HG02763 (cell line): ENCODE measurements around the gene CHMP4A.
A peak's percentile ranks its signal among the peaks of the same experiment; 100 is the strongest.

Source experiments
- ATAC-seq: cut with Tn5 transposase; IDR thresholded peaks from one replicate; pipeline ENCODE4 v1.9.1; 2021; ENCODE audit warnings: mild to moderate bottlenecking, moderate library complexity; ENCODE audit not compliant: unreplicated experiment

CHMP4A gene

DNA sequence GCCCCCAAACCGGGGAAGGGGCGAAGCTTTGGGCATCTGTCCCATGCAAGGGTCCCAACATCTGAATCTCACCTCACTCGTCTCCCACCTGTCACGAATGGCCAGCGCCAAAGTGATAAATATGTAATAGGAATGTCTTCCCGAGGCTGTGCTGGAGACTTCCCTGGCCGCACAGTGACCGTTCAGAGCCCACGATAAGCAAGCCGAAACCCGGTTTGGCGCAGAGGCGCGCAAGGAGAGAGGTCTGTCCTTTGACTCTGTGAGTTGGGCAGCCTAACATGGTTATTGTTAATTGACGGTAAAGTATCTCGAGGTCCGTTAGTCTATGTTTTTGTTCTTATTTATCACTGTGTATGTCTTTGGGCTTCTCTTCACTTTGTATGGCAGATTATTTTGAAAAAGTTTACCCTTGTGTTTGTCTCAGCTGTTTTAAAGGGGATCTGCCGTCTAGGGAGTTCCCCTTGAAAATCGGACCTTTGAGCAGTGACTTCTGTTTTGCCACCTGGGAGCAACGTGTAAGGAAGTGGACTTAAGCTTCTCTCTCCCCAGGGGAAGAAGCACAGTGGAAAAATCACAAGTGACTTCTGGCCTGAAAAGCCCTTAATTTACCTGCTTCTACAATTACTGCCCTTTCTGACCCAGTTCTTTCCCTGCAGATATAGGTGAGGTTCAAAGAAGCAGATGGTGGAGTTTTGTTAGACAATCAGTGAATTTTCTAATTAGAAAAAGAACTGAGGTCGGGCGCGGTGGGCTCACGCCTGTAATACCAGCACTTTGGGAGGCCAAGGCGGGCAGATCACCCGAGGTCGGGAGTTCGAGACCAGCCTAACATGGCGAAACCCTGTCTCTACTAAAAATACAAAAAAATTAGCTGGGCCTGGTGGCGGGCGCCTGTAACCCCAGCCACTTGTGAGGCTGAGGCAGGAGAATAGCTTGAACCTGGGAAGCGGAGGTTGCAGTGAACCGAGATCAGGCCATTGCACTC, 16.9 kb downstream of the CHMP4A start:
- no peak for ATAC-seq

DNA sequence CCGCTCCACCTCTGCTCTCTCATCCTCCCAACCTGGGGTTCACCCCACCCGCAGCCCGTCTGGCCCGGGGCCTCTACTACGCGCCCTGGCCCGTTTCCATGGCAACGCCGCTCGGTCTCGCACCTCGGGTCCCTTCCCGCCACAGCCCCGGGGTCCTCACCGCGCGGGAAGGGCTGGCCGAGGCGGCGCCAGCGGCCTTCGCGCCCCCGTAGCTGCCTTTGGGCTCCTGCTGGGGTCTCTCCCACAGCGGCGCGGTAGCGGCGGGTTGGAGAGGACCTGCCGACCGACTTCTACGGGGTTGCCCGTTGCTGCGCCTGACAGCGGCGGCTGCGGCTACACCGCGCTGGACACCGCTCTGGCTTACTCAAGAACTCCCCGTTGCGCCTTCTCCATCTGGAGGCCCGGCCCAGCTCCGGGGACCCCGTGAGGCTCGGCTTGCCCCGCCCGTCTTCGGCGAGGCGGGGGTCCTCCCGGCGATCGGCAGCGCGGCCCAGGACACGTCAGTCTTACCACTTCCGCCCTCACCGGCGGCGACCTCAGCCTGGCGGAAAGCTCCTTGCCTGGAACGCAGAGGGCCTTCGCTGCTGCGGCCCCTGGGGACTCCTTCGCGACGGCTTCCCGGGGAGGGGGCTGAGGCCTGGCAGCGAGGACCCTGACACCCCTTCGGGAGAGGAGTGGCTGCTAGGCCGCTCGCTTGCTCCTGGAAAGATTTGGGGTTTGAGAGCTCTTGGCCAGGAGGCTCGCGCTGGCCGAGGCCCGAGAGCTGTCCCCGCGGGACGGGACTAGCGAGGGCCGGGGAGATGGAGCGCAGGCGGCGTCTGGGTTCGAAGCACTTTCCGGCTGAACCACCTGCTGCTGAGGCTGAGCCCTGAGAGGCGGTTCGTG, 17.9 kb downstream of the CHMP4A start, which contains the start of gene TM9SF1:
TSS of gene TM9SF1 (minus strand) at position 256 of the 885 bp plus-strand sequence. CDS start 422 bp downstream, outside the sequence.
- ATAC-seq = peak; percentile 80

DNA sequence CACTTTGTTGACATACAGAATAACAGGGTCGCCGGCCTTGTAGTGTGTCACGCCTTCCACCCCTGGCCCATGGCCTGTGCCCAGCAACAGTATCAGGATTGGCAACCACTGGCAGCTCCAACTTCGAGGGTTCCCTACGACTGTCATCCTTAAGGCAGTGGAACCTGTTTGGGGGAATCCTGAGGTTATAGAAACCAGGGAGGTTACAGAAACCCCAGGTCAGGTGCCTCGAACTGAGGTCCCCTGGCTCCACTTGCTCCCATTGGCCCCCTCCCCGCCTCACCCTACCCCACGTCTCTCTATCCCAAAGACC, 18.5 kb downstream of the CHMP4A start:
- ATAC-seq = no peak

DNA sequence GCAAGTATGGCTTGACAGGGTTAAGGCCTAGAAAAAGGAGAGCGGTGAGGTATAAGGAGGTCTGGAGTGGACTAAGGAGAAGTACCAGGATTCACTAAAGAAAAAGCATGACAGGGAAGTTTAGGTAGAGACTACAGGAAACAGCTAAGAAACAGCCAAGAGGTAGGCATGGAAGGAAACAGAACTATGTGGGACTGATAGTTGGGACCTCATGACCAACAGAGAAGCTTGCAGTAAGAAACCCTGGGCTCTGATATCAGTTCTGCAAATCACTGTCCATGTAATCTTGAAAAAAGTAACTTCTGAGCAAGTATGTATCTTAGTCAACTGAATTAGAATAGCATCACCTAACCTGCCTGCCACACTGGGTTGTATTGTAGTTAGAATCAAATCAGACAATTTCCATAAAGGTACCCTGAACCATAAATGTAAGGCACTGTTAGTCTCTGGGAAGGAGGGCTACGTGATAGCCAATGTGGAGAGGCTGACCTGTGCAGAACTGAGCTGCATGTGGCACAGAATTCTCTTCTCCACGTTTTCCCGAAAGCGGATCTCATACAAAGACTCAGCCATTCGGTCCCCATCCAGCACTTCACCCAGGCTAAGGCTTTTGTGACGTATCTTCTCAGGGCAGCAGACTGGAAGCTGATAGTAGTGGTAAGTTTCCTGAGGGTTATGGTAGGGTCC, 19.0 kb downstream of the CHMP4A start:
- no peak for ATAC-seq

DNA sequence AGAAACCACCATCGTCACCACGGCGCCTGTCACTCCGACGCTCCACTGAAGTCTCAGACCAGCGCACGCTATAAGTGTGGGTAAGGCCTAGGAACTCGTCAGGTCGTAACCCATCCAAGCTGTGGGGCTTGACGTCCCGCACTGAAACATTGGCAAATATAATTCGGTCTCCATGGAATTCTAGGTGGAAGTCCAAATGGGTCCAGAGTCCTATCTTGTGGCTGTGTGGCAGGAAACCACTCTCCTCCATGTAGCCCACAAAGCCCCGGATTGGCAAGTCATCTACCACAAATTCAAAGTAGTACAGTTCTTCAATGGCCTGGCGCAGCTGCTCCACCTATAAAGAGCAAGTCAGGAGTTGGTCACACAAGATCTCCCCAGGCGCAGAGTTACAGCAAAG, 20.4 kb downstream of the CHMP4A start:
- no peak for ATAC-seq

DNA sequence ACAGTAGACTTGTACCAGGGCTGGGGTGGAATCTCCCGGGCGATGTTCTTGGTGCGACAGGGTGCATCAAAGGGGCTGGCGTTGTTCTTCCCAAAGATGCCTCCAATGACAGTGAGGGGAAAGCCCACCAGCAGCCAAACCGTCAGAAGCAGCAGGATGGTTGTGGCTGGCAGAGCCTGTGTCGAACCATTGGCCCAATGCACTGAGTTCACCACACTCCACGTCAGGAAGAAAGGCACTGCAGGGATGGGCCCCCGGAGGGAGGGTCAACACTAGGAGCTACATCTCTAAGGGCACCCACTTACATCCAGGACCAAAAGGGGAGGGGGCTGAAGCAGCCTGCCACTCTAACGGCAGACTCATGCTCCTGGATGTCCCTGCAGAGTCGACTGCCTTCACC, 22.9 kb downstream of the CHMP4A start:
- no peak for ATAC-seq

DNA sequence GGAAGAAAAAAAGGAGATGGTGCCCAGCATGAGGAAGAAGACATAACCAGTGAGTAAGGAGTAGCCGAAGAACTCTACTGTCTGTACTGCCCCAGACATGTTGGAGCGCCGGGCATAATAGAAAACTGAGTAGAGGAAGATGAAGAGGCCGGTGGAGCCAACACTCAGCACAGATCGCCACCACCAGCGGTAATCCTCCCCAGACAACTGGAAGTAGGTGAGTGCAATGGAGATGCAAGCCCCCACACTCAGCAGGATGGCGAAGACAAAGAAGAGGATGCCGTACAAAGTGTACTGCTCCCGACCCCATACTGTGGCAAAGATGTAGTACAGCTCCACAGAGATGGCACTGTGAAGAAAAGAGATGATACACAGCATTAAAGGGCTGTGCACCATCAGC, 23.8 kb downstream of the CHMP4A start:
- ATAC-seq = no peak

DNA sequence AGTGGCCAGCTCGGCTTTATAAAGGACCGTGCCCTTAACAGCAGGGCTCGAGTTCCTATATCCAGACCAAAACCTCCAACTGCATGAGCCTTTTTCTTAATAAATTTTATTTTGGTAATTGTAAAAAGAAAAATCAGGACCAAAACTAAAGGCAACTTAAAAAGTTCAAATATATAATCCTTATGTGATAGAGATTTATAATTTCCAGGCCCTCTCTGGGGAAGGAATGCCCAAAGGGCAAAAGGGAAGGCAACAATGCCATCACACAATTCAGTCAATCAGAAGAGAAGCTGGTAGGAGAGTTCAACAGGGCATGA, 24.3 kb downstream of the CHMP4A start:
- no peak for ATAC-seq

DNA sequence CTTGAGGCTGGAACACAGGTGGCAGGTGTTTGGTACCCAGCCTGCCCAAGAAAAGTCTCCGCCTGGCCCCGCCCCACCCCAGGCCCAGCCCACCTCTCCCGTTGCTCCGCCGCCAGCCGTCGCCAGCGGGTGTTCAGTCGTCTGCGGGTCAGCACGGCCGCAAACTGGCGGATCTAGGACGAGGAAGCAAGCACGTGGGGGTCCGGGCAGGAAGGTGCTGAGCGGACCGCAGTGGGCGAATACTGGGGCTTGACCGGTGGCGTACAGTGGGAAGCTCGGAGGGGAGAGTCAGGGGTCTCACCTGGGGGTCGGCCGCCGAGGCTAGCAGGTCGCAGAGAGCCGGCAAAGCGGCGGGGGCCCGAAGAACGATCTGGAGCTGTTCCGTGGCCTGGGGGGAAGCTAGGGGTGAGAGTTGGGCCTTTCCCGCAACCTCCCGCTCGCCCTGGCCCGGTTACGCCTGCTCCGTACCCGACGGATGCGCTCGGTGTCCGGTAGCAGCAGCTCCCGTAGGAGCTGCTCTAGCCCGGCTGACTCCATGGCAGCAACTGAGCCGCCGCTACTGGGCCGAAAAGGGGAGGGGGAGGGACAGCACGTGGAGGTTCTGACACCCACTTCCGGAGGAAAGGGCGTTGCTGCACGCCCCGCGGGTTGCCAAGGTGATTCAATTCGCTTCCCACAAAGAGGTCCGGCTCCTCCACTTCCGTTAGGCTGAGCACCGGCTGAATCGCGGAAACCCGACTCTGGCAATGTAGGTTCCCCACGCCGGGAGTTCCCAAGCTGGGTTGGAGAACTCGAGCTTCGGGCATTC, 24.8 kb downstream of the CHMP4A start, which contains the start of gene IPO4:
TSS of gene IPO4 (minus strand) at position 566 of the 808 bp plus-strand sequence. CDS start at position 537, 29 bp downstream.
- peak; percentile 85 for ATAC-seq

DNA sequence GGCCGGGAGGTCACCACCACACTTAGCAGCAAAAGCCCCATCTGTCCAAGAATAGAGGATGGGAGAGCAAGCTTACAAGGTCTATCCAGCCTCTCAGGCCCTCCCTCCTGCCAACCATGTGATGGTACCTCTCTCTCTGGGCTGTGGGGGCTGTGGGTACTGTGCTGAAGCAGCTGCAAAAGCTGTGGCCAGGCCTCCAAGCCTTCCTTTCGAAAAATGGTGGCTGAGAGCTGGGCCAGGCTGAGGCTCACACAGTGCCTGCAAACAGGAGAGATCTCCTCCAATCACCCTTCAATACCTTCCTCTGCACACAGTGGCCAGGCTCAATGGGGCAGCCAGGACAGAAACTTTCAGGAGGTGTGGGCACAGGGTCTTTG, 25.8 kb downstream of the CHMP4A start:
- no peak for ATAC-seq

DNA sequence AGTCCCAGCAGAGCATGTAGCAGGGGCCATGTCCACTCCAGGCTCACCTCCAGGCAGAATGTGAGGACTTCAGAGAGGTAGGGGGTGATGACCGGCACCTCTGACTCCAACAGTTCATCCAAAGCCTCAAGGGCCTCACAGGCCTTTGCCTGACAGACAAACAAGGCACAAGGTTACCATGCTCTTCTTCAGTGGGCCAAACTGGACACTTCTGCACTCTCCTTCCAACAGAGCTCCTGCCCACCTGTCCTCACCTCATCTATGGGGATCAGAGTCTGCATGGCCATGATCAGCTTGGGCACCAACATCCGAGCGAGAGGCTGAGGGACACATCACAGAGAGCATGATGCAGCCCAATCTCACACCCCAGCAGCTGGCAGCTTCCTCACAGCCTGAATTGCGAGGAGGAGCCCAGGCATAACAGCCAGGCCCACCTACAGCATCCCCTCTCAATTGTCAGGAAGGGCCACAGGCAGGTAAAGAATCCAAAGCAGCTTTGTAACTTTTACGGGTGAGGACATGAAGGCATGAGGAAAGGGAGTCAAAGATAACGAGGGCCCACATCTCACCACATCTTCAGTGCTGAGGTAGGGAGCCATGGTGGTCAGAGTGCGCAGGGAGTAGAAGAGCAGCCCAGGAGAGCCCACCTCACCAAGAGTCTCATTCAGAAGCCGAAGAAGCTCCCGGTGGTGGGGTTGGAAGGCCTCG, 26.3 kb downstream of the CHMP4A start:
- ATAC-seq = no peak

DNA sequence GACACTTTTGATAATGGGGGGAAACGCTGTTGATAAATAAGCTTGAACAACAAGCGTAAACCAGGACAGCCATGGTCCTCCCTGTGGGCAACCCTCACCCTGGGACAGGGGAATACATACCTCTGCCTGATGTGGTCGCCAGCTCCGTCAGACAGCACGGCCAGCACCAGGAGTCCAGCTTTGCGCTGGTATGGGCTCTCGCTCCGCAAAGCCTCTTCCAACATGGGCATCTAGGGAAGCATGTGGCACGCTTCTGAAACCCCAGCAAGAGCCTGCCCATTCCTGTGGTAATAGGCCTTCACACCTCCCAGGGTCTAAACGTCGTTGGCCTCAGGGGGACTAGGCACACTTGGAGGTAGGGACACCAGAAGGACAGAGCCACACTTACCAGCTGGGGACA, 27.5 kb downstream of the CHMP4A start:
- no peak for ATAC-seq

DNA sequence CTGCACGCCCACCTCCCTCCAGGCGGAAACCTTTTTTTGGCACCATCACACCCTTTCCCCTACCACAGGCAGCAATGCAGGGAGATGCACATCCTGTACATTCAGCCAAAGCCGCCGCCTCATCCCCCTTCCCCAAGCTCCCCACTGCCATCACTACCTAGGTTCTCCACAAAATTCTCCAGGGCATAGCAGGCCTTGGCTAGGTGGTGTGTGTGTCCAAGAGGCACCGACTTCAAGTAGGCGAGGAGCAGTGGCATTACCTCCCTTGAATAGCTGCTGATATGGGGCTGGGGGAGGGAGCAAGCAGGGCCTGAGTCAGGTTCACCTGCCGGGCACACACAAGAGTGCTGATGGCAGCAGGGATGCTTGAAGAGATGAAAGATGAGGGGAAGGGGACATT, 28.3 kb downstream of the CHMP4A start:
- no peak for ATAC-seq

DNA sequence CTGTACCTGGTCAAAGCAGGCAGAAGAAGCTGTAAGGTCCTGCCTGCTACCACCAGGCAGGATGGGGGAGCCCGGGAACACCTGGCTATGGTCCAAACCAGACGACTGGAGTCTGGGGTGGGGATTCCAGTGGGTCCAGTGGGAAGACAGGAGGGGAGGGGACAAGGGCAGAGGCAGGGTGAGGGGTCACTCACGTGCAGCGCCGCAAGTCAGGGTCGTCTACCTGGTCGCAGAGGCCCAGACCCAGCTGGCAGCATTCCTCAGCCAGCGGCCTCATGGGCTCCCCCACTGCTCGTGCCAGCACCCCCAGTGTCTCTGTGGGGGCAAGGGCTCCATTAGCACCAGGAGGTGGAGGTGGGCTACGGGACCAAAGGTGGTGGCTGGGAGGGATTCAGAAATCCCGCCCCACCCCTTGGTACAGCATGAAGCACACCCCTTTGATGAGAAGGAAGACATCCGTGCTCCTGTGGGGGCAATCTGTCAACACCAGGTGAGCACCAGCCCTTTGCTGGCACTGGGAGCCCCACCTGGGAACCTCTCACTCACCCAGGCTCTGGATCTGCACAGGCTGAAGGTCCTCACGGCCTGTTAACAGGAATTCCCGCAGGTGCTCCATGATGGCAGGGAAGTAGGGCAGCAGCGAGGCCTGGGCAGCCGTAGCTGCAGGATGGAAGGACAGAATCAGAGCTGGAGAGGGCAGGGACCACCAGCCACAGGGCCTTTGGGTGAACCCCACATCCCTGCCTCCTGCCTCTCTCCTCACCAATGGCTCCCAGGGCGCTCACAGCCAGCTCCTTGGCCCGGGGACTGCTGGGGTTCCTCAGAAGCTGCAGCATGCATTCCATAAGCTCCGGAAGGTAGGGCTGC, 29.0 kb downstream of the CHMP4A start:
- ATAC-seq = no peak

DNA sequence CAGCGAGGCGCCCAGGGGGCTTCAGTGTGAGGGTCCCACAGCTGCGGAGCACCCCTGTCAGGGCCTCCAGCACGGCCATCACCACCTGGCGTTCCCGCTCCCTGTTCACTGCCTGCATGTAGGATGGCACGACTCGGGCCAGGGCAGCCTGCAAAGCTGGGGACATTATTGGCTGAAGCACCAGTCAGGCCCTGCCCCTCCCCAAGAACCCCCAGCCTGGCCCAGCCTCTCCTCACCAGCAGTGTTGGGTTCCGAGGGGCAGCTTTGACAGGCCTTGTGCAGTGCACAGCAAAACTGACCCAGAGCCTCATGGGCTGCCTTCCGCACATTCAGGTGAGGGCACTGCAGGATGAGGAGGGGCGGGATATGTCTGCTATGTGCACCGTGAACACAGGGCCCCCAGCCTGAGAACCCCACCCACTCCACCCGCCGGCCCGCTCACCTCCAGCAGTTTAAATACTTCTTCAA, 30.2 kb downstream of the CHMP4A start:
- no peak for ATAC-seq

DNA sequence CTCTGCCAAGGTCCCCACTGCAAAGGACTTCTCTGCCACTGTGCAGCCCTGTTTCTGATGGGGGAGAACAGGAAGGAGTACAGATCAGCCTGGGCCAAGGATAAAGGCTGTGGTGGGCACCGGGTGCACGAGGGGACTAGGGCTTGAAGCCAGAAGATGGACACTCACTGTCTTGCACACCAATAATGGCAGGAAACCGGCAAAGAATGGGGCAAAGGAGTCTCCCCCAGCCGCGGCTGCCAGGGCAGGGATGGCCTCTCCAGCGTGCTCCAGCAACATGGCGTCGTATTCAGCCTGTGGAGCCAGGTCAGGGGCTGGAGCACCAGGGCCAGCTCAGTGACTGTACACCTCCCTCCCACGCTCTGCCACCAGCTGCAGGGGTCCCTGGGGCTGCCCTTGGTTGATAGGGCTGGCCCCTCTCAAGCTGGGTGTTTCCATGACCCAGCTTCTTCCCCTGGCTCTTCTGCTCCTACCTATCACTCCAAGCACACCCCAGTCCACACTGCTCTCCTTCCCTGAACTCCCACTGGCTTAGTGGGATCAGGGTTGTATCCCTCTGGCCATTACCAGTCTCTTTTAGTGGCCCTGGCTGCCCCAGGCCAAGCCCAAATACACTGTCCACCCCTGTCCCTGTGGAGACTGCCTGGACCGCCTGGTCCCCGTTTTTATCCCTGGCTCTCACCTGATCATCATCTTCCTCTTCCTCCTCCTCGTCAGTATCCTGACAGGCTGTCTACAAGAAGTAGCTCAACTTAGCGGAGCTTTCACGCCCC, 31.0 kb downstream of the CHMP4A start:
- no peak for ATAC-seq

DNA sequence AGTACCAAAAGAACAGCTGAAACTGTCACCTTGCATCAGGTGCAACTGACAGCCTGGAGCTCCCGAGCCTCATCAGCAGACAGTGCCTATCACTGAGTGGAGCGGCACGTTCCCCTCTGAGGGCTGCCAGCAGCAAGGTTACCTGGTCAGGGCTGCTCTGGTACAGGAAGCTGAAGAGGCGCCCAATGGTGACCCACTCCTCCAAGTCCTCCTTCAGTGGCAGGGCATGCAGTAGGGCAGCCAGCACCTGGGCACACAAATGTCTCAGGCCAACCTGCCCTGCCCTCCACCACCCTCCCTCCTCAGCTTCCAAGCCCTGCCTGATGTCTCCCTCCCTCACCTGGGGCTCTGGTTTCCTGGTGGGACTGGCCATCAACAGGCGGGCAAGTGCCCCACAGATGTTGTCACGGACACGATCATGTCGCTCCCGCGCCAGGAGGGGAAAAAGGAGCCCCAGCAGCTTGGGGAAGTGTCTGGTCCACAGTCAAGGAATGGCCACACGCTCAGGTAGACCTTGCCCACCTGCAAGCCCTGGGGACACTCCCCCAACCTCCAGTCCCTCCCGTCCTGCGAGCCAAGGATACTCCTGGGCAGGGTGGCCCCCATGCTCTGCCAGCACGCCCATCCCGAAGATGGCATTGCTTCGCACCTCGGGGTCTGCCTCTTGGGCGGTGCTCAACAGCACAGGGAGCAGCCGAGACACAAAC, 31.8 kb downstream of the CHMP4A start:
- ATAC-seq = no peak
